ENCODE measurements around the gene FIS1.

DNA sequence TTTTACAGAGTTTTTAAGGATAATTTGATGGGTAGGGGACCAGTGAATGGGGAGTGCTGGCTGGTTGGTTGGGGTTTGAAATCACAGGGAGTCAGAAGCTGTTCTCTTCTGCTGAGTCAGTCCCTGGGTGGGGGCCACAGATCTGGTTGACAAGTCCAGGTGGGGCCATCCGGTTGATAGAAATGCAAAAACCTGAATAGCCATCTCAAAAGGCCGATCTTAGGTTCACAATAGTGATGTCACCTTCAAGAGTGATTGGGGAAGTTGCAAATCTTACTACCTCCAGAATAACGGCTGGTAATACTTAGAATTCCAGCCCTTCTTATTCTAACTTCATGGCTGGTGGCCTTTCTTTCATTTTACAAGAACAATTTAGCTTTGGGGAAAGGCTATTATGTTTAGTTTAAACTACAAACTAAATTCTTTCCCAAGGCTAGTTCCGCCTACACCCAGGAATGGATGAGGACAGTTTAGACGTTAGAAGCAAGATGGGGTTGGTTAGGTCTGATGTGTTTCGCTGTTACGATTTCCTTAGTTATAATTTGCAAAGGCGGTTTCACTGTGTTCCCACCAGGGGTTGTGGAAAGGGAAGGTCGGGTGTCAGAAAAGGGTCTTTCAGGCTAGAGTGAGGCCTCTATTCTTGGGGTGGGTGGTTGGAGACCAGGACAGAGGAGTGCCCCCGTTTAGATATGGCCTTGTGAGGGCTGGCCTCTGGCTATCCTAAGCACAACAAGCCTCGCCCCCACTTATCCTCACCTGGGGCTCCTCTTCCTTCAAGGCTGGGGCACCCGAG lies 49.4 kb upstream of the FIS1 start:
- TF ChIP-seq, protein P1, sequence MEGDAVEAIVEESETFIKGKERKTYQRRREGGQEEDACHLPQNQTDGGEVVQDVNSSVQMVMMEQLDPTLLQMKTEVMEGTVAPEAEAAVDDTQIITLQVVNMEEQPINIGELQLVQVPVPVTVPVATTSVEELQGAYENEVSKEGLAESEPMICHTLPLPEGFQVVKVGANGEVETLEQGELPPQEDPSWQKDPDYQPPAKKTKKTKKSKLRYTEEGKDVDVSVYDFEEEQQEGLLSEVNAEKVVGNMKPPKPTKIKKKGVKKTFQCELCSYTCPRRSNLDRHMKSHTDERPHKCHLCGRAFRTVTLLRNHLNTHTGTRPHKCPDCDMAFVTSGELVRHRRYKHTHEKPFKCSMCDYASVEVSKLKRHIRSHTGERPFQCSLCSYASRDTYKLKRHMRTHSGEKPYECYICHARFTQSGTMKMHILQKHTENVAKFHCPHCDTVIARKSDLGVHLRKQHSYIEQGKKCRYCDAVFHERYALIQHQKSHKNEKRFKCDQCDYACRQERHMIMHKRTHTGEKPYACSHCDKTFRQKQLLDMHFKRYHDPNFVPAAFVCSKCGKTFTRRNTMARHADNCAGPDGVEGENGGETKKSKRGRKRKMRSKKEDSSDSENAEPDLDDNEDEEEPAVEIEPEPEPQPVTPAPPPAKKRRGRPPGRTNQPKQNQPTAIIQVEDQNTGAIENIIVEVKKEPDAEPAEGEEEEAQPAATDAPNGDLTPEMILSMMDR (IDR thresholded peaks at IDR 0.05): no peak
- no peak for TF ChIP-seq POLR2A (IDR thresholded peaks at IDR 0.05)

Data from Peyer's patch (tissue), 4 donors.